VCaP (cell line): ENCODE data around the gene AFTPH.
A peak's percentile ranks its signal among the peaks of the same experiment; 100 is the strongest.

Source experiments
- H3K27ac ChIP-seq: fragments of 450-650 bp; 2 replicates; pipeline ENCODE4 v1.5.1; 2017
- TF ChIP-seq, protein P1 (sequence below): fragments of 450-650 bp; conservative IDR thresholded peaks from 2 replicates; pipeline ENCODE4 v1.5.1; 2017; ENCODE audit warnings: mild to moderate bottlenecking, moderate library complexity

Gene AFTPH

DNA sequence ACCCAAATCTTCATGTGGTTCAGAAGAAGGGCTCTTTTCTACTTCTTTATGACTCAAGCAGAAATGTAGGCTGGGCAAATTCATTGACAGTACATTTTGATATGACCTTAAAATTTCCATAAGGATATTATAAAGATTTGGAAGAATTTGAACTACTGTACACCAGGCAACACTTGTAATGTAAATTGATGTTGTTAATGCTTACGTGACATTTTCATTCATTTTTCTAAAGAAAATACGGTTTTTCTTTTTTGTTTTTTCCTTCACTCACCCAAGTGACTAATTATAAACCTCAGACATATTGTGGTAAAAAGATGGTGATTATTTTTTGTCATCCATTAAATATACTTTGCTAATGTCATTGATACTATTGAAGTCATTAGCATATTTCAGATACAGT, 17.4 kb downstream of the AFTPH start:
- TF ChIP-seq, protein P1, sequence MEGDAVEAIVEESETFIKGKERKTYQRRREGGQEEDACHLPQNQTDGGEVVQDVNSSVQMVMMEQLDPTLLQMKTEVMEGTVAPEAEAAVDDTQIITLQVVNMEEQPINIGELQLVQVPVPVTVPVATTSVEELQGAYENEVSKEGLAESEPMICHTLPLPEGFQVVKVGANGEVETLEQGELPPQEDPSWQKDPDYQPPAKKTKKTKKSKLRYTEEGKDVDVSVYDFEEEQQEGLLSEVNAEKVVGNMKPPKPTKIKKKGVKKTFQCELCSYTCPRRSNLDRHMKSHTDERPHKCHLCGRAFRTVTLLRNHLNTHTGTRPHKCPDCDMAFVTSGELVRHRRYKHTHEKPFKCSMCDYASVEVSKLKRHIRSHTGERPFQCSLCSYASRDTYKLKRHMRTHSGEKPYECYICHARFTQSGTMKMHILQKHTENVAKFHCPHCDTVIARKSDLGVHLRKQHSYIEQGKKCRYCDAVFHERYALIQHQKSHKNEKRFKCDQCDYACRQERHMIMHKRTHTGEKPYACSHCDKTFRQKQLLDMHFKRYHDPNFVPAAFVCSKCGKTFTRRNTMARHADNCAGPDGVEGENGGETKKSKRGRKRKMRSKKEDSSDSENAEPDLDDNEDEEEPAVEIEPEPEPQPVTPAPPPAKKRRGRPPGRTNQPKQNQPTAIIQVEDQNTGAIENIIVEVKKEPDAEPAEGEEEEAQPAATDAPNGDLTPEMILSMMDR, result no peak
- H3K27ac ChIP-seq, result peak overlapping the region; percentile 77

DNA sequence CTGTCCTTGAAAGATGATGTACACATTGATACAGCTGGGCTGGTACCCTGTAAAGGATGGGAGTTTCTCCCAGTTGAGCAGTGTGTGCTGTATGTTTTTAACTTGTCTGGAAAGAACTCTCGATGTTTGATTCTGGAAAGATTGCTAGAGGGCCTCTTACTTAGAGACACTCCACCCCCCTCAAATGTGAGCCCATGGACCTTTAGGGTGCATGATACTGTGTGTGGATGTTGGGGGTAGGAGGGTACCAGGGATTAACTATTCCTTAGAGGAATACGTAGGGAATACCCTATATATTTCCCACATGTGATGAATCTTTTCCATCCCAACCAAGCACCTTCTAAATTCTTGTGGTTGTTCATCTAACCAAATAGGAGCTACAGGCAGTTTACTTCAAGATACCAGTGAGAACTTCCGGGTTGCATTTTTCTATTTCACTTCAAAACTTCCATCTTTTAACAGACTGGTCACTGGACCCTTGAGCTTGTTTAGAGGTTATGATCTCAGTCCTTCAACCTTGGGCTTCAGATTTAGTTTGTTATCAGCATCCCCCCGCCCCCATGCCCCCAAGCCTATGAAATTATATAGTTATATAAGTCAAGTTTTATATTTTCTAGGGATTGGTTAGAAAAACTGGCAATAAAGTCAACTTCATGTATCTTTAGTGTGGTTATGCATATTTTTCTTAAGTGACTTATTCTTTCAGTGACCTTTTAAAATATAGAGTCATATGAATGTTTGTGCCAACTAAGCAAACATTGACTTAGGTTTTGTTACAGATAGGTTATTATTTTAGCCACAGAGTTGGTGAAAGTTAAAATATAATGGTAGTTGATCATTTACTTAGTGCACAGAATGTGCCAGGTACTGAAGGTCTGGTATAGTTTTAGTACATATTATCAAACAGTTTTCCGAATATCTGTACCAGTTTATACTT, 18.2 kb downstream of the AFTPH start:
- H3K27ac ChIP-seq, result peak overlapping the region; percentile 77
- TF ChIP-seq, protein P1, result no peak

DNA sequence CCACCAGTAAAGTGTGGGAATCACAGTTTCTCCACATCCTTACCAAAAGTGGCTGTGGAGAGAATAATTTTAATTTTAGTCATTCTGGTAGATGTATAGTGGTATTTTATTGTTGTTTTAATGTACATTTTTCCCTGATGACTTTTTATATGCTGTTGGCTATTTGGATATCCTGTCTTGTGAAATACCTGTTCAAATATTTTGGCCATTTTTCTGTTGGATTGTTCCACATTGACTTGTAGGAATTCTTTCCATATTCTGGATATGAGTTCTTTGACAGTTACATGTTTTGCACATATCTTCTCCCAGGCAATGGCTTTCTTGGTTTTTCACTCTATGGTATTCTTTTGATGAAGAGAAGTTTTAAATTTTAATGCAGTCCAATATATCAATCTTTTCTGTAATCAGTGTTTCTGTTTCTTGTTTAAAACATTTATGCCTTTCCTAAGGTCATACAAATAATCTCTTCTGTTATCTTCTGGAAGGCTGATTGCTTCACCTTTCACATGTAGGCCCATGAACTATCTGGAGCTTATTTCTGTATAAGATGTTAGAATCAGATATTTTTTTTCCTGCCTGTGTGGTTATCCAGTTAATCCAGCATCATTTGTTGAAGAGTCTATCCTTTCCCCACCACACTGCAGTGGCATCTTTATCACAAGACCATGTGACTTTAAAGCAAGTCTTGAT, 19.0 kb downstream of the AFTPH start:
- TF ChIP-seq, protein P1, result no peak
- peak overlapping the region; percentile 77 for H3K27ac ChIP-seq

DNA sequence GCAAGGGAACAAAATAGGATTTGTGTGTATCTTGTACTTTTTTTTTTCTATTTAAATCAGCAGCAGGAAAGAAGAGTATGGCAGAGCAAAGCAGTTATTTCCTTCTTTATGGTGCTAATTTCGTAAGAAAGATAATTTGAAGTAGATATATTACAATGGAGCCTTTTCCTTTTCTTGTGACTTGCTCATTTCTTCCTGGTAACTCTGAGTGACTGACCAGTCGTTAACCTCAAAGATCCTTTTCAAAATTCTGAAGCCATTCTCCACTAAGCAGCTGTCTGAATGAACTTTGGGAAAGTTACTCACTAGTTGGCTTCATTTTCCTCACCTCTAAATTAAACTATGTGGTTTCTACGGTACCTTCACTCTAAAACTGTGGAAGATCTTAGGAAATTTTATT, 24.6 kb downstream of the AFTPH start:
- TF ChIP-seq, protein P1, result no peak
- H3K27ac ChIP-seq, result no peak overlapping the region

DNA sequence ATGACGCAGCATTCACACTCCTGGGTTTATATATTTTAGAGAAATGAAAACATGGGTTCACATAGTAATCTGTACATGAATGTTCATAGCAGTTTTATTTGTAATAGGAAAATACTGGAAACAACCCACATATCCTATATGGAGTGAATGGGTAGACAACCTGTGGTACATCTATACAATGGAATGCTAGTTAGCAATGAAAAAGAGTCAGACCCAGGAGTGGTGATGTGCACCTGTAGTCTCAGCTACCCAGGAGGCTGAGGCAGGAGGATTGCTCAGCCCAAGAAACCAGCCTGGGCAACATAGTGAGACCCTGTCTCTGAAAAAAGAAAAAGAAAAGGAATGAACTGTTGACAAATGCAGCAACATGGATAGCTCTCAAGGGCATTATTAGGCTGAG, 25.9 kb downstream of the AFTPH start:
- TF ChIP-seq, protein P1, result no peak
- no peak overlapping the region for H3K27ac ChIP-seq

DNA sequence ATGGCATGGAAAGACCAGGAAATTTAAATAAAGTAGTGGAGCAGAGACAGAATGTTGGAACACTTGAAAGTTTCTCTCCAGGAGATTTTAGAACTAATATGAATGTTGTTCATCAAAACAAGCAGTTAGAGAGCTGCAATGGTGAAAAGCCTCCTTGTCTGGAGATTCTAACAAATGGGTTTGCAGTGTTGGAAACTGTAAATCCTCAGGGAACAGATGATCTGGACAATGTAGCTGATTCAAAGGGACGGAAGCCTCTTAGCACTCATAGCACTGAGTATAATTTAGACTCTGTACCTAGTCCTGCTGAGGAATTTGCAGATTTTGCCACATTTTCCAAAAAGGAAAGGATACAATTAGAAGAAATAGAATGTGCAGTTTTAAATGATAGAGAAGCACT, 27.7 kb downstream of the AFTPH start:
- TF ChIP-seq, protein P1, result no peak
- no peak overlapping the region for H3K27ac ChIP-seq

DNA sequence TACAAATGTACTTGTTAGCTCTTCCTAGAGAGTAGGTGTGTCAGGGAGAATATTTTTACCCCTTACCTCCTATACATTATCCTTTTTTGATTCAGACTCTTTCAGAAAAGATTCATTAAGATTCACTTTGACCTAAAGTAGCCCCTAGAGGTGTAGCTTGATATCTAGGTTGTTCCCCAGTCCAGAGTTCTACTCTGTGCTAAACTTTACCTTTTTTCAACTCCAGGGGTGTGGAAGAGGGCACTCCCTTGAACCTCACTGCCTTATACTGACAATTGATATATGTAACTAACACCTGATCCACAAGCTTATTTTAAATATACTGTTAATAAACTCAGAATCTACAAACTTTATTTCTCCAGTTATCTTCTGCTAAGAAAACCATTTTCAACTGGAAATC, 30.0 kb downstream of the AFTPH start:
- TF ChIP-seq, protein P1, result no peak
- H3K27ac ChIP-seq, result no peak overlapping the region
